Measurements from ENCODE around the gene FAM43B. TPM values are rescaled to one million over a fixed set of nuclear protein-coding genes. Genes with fewer than 3 reads are reported as not detected.
"Not testable (repeated sequence)": the region's sequence is repeated elsewhere in the genome, so short reads cannot be mapped to it uniquely, and the experiment has no call there.

The FAM43B gene, protein sequence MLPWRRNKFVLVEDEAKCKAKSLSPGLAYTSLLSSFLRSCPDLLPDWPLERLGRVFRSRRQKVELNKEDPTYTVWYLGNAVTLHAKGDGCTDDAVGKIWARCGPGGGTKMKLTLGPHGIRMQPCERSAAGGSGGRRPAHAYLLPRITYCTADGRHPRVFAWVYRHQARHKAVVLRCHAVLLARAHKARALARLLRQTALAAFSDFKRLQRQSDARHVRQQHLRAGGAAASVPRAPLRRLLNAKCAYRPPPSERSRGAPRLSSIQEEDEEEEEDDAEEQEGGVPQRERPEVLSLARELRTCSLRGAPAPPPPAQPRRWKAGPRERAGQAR
- not detected for polyA plus RNA-seq

DNA sequence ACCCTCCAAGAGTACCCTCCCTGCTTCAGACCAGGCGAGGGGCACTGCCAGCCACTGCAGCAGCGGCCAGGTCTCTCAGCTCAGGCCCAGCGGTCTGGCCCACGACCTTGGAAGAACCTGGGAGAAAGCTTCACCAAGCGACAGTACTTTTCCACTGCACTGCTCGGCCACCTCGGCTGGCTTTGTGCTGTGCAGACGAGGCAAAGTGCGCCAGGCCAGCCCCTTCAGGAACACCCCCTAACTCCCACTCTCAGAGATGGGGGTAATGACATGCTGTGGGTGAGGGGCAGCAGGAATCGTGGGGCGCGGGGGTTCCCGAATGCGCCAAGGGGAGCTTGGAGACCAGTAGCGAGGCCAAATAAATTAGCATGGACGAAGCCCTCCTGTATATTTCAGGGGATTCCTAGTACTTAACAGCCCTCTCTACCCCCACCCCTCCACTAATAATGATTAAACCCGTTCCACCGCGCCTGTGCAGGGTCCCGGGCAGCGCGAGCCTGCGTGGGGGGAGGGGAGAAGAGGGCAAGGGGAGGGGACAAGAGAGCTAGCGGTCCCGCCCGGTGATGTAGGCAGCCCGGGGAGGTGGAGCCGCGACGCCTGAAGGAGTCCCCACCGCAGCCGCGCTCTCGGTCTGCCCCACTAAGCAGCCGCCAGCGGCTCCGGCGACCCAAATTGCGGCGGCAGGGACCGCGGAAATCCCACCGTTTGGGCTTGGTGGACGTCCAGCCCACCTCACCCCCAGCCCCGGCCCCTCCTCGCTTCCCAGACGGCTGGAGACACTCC, at the start of gene FAM43B:
FAM43B (plus strand) TSS at position 629 of the 783 bp plus-strand sequence. CDS start 401 bp downstream, outside the sequence.
- peaks cover 8 to 17% (median 8%) of the 10 kb centered on the region in 3 donors for H3K27me3 Mint-ChIP-seq (ENCODE audit: low read depth in 3 of 3)
- H3K9me3 Mint-ChIP-seq: no peaks in the 10 kb centered on the region
- DNase-seq: no peak
- no peaks in the 10 kb centered on the region for H3K36me3 Mint-ChIP-seq
- H3K27ac Mint-ChIP-seq: no peak within 1 kb of the TSS
- no peak within 1 kb of the TSS for H3K4me3 Mint-ChIP-seq
- no peaks in the 10 kb centered on the region for H3K4me1 Mint-ChIP-seq

DNA sequence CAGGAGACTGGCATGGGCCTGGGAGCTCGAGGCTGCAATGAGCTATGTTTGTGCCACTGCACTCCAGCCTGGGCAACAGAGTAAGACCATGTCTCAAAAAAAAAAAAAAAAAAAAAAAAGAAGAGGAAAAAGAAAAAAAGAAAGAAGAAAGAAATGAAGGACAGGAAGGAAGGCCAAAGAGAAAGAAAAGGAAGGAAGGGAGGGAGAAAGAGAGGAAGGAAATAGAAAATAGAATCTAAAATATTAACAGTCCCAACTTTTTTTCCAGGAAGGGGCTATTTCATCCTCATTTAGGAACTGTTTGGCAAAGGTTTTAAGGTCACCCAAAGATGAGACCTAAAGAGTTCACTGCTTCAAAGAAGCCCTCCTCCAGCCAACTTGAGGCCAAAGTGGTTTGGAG, 46.9 kb upstream of the FAM43B start:
- Mint-ChIP-seq H3K27me3 (ENCODE audit: low read depth in 3 of 3) (peaks cover 2 to 4% (median 3%) of the 10 kb centered on the region in 3 donors), H3K4me3 (peak overlapping the region in 3 of 5 donors; percentile 42 to 90 (median 63)), H3K4me1 (peaks cover 31 to 32% of the 10 kb centered on the region in 2 donors), H3K9me3 (no peaks in the 10 kb centered on the region), H3K27ac (no peak overlapping the region), H3K36me3 (peaks cover 3 to 10% (median 3%) of the 10 kb centered on the region in 3 donors)
- DNase-seq: no peak

DNA sequence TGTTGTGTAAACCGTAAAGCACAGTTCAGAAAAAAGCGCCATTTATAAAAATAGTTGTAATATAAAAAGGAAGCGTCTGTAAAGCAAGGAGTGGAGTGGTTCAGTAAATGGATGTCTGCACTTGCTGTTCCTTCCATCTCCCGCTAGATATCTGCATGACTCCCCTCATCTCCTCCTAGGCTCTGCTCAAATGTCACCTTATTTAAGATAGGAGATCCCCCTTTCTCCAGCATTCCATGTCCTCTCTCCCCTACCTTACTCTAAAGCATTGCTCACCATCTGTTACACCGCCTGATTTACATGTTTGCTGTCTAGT, 45.2 kb upstream of the FAM43B start:
- H3K9me3 Mint-ChIP-seq: no peaks in the 10 kb centered on the region

DNA sequence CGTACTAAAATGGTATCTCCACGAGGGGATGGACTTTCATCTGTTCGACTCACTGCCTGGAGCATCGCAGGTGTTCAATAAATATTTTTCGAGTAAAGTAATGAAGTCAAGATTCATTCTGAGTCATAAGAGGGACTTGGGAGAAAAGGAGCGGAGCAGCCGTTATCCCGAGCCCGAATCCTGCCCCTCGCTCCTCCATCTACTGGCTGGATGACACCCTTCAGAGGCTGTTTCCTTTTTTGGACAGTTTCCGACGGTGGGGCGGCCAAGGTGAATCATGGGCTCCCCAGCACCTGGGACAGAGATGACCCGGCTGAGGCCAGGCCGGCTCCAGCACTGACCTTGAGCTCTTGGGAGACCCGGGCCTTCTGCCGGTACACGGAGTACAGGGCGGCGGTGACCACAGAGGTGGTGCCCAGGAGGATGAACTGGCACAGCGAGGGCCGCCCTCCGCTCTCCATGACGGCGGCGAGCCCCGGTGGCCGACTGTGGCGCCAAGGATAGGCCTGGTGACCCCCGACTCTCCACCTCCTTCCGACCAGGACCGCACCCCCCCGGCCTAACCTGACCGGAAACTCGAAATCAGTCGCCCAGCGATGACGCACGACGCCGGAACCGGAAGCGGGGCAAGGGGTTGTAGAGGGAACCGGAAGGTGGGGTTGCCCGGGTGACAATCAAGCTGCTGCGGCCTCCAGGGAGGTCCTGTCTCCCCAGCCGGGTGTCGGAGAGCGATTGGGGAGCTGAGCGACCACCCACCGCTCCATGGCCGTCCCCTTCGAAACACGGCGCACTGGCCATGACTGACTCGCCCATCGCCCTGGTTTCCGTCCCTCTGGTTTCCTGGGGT, 44.6 kb upstream of the FAM43B start, which contains the start of gene MUL1:
MUL1 (minus strand) TSS at position 588 of the 847 bp plus-strand sequence; CDS start at position 461, 127 bp downstream.
- Mint-ChIP-seq H3K27ac (peak within 1 kb of the TSS; percentile 80 to 95 (median 93)), H3K36me3 (peaks cover 0 to 3% (median 0%) of the 10 kb centered on the region in 3 donors), H3K27me3 (ENCODE audit: low read depth in 3 of 3) (peaks cover 2 to 6% (median 3%) of the 10 kb centered on the region in 3 donors), H3K9me3 (no peaks in the 10 kb centered on the region), H3K4me3 (peak within 1 kb of the TSS; percentile 82 to 92 (median 90)), H3K4me1 (peaks cover 31 to 32% of the 10 kb centered on the region in 2 donors)
- DNase-seq: peak; percentile 92 to 93 (median 93)

More for the DNA sequence above, 45.2 kb upstream of the FAM43B start:
- Mint-ChIP-seq H3K4me3 (peak overlapping the region; percentile 82 to 92 (median 90)), H3K36me3 (peaks cover 0 to 3% (median 0%) of the 10 kb centered on the region in 3 donors), H3K27ac (peak overlapping the region; percentile 80 to 95 (median 93)), H3K4me1 (peaks cover 31 to 32% of the 10 kb centered on the region in 2 donors), H3K27me3 (ENCODE audit: low read depth in 3 of 3) (peaks cover 2 to 6% (median 3%) of the 10 kb centered on the region in 3 donors)
- no peak for DNase-seq

DNA sequence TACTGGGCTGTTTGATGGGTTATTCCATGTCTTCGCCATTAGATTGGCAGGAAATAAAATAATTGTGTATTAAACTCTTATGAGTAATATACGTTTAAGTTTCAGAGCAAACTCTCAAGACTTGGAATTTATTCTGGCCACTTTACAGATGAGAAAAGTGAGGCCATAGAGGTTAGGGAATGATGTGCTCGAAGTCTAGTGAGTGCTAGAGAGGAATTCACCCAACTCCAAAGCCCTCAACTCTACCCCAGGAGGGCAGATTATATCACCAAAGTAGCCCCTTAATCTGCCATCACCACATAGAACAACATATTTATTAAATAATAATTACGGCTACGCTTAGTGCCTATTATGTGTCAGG, 44.0 kb upstream of the FAM43B start:
- peak overlapping the region; percentile 82 to 92 (median 90) for H3K4me3 Mint-ChIP-seq
- peaks cover 2 to 6% (median 3%) of the 10 kb centered on the region in 3 donors for H3K27me3 Mint-ChIP-seq (ENCODE audit: low read depth in 3 of 3)
- peak overlapping the region; percentile 80 to 95 (median 93) for H3K27ac Mint-ChIP-seq
- no peaks in the 10 kb centered on the region for H3K9me3 Mint-ChIP-seq
- H3K4me1 Mint-ChIP-seq: peaks cover 31 to 32% of the 10 kb centered on the region in 2 donors
- DNase-seq: no peak
- peaks cover 0 to 3% (median 0%) of the 10 kb centered on the region in 3 donors for H3K36me3 Mint-ChIP-seq

DNA sequence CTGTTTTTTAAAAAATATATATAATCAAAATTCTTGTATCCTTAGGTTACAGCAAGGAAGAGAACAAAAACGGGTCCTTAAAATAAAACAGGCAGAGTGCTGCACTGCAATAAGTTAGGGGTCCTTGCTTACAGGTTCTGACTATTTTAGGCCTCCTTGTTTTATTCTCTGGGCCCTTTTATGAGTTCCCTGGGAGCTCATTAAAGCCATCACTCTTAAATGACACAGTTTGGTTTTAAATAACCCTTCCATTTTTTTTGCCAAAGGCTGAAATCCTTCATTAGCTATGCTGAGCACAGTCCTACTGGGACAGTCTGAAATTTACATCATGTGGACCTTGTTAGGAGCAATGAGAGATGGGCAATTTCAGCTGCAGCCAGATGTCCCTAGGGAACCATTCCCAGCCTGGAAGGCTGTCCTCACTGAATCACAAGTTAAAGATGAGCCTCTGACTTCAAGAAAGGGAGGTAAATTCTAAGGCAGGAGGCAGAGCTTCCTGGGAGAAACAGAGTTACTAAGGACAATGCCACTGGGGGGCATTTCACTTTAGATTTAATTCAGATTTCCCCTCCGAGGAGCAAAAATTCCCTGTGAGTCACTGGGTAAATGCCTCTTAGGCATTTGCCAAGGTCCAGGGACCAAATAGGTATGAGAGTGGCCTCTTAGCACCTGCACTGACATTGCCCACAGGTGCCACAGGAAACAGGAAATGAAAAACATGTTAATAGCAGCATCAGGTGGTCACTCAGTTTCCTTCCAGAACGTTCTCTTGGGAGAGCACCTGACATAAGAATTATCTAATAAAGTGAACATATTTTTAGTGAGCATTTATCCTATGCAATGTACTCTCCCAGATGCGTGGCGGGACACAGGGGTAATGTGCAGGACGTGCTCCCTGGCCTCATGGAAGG, 40.6 kb upstream of the FAM43B start:
- Mint-ChIP-seq H3K27ac (no peak overlapping the region), H3K4me3 (no peak overlapping the region), H3K9me3 (no peaks in the 10 kb centered on the region), H3K4me1 (peaks cover 14 to 16% of the 10 kb centered on the region in 2 donors), H3K36me3 (no peaks in the 10 kb centered on the region), H3K27me3 (ENCODE audit: low read depth in 3 of 3) (peaks cover 3 to 11% (median 6%) of the 10 kb centered on the region in 3 donors)
- DNase-seq: no peak

DNA sequence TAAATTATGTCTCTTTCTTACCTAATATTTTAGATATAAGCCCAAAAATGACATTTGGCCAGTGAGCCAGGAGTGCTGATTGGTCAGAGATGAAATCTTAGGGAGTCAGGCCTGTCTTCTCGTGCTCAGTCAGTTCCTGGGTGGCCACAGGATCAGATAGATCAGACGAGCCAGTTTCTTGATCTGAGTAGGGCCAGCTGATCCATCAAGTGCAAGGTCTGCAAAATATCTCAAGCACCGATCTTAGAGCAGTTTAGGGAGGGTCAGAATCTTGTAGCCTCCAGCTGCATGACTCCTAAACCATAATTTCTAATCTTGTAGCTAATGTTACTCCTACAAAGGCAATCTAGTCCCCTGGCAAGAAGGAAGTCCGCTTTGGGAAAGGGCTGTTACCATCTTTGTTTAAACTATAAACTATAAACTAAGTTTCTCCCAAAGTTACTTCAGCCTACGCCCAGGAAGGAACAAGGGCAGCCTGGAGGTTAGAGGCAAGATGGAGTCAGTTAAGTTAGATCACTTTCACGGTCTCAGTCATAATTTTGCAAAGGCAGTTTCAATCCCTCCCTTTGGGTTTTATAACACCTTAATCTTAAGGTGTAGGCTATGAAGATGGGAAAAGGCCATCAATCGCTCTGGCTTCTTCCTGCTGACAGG, 32.6 kb upstream of the FAM43B start:
- not testable (repeated sequence) for H3K27ac Mint-ChIP-seq, H3K36me3 Mint-ChIP-seq, H3K4me3 Mint-ChIP-seq, DNase-seq, H3K9me3 Mint-ChIP-seq, H3K4me1 Mint-ChIP-seq
- H3K27me3 Mint-ChIP-seq (ENCODE audit: low read depth in 3 of 3): peaks cover 0 to 17% (median 7%) of the 10 kb centered on the region in 3 donors

DNA sequence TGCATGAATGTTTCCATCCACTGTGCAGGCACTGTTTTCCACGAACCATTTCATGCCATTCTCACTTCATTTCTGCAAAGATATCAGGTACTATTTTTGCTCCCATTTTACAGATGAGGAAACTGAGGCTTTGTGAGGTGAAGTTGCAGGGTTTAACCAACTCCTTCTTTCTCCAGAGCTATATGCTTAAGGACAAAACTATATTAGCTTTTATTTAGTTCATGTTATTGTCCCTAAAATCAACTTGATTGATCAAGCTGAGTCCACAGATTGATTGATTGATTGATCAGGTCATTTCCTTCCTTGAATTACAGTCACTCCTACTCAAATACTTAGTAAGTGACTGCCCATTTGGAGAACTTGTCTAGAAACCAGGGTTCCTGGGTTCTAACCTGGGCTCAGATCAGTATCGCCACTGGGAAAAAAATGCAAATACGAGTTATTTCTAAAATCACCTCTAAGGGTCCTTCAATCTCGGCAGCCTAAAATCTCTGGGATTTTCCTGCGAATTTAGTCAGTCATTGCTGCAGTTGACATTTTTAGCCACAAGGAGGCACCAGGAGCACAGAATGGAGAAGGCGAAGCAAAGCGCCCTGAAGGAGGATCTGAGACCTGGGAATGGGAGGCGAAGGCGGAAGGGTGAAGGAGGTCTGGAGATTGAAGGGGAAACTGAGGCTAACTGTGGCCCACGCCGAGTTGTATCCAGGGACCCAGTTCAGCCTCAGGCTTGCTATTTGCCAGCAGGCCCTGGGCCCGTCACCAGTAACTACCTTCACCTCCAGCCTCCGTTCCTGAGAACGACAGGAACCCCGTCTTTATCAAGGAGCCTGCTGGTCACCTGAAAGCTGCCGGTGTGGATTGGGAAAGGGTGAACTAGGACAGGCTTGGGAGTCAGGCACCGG, 30.2 kb upstream of the FAM43B start:
- no peak overlapping the region for H3K4me3 Mint-ChIP-seq
- no peaks in the 10 kb centered on the region for H3K9me3 Mint-ChIP-seq
- H3K36me3 Mint-ChIP-seq: no peaks in the 10 kb centered on the region
- peak; percentile 42 to 50 (median 44) for DNase-seq
- no peak overlapping the region for H3K27ac Mint-ChIP-seq
- peaks cover 0 to 14% (median 4%) of the 10 kb centered on the region in 3 donors for H3K27me3 Mint-ChIP-seq (ENCODE audit: low read depth in 3 of 3)
- no peaks in the 10 kb centered on the region for H3K4me1 Mint-ChIP-seq

DNA sequence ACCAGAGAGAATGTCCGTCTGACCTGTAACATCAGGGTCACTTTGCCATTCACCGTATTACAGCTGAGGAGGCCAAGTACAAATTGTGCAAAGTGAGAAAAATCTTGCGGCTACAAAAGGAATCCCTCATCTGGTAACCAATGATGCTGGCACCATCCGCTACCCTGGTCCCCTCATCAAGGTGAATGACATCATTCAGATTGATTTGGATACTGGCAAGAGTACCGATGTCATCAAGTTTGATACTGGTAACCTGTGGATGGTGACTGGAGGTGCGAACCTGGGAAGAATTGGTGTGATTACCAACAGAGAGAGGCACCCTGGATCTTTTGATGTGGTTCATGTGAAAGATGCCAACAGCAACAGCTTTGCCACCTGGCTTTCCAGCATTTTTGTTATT, 26.1 kb upstream of the FAM43B start:
- no peak overlapping the region for H3K4me3 Mint-ChIP-seq
- peaks cover 0 to 16% (median 0%) of the 10 kb centered on the region in 3 donors for H3K27me3 Mint-ChIP-seq (ENCODE audit: low read depth in 3 of 3)
- no peak for DNase-seq
- no peaks in the 10 kb centered on the region for H3K36me3 Mint-ChIP-seq
- no peaks in the 10 kb centered on the region for H3K9me3 Mint-ChIP-seq
- H3K27ac Mint-ChIP-seq: no peak overlapping the region
- H3K4me1 Mint-ChIP-seq: no peaks in the 10 kb centered on the region

DNA sequence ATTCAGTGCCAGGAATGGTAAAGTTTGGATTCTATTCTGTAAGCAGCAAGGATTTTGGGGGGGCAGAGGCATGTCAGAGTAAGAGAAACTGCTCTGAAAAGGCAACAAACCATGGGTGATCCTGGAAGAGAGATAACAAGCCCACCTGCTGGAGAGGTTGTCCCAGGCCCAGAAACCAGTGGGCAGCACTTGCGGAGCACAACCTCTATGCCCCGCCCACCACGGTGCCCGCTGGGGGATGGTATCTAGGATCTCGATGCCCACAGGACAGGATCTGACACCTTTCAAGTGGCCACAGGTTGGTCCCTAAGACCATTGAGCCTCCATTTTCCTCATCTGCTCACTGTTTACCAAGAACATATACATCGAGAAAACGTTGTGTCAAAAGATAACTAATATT, 24.2 kb upstream of the FAM43B start:
- no peak overlapping the region for H3K27ac Mint-ChIP-seq
- DNase-seq: no peak
- H3K27me3 Mint-ChIP-seq (ENCODE audit: low read depth in 3 of 3): peaks cover 0 to 19% (median 2%) of the 10 kb centered on the region in 3 donors
- no peaks in the 10 kb centered on the region for H3K9me3 Mint-ChIP-seq
- H3K36me3 Mint-ChIP-seq: no peaks in the 10 kb centered on the region
- no peaks in the 10 kb centered on the region for H3K4me1 Mint-ChIP-seq
- H3K4me3 Mint-ChIP-seq: no peak overlapping the region

DNA sequence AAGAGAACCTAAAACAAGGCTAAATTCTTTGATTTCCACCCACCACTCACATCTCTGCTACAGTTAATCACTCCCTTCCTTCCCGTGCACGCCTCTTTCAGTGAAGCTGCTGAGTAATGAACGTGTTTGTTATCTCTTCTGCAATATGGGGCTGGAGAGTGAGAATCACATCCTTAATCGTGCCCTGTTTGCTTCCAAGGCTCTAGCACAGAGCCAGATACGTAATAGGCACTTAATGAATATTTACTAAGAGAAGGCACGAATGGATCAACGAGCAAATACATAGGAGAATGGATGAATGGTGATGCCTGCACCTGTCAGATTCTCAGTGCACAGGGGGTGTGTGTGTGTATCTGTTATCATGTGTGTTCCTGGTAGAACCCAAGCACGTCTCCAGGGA, 22.1 kb upstream of the FAM43B start:
- H3K4me1 Mint-ChIP-seq: no peaks in the 10 kb centered on the region
- no peaks in the 10 kb centered on the region for H3K36me3 Mint-ChIP-seq
- H3K27ac Mint-ChIP-seq: no peak overlapping the region
- peaks cover 0 to 20% (median 2%) of the 10 kb centered on the region in 3 donors for H3K27me3 Mint-ChIP-seq (ENCODE audit: low read depth in 3 of 3)
- H3K4me3 Mint-ChIP-seq: no peak overlapping the region
- DNase-seq: no peak
- H3K9me3 Mint-ChIP-seq: no peaks in the 10 kb centered on the region
